PC-9 (cell line): ENCODE data around the gene LRRC26. TPM values are rescaled to one million over a fixed set of nuclear protein-coding genes. Genes with fewer than 3 reads are reported as not detected.

Experiments used
- BruUV-seq: library from RNA; stranded (reverse); fragments of 400-500 nt; replicated peaks from 2 replicates; lab custom pipeline; 2021; lab: Mats Ljungman, UMichigan
- CTCF ChIA-PET: fragments of 300-600 bp; sonication (Branson Sonifier 250); formaldehyde crosslinking; loops from one replicate; lab custom pipeline; 2022; ENCODE audit warnings: antibody characterized with exemption; lab: Charles Lee
- POLR2A ChIA-PET: fragments of 300-600 bp; sonication (Branson Sonifier 250); formaldehyde crosslinking; loops from one replicate; lab custom pipeline; 2022; ENCODE audit warnings: antibody characterized with exemption; ENCODE audit not compliant: unreplicated experiment; lab: Charles Lee
- DNase-seq, 2 experiments: peaks; one replicate each; pipeline versions ENCODE4 v3.0.0 to v3.0.0-alpha.2; 2015 to 2022; ENCODE audit warnings: mixed read lengths in 1 of 2
- H2AFZ ChIP-seq: fragments of 200-600 bp; sonication (generic); 2 replicates; pipeline ENCODE4 v1.8.1; 2017; ENCODE audit warnings: antibody characterized with exemption
- H3F3A ChIP-seq: fragments of 200-600 bp; sonication (generic); 2 replicates; pipeline ENCODE4 v1.8.1; 2017; ENCODE audit warnings: antibody characterized with exemption, mild to moderate bottlenecking, low read depth; ENCODE audit not compliant: insufficient read depth
- H3K27ac ChIP-seq: fragments of 200-600 bp; sonication (generic); 2 replicates; pipeline ENCODE4 v1.6.1; 2016; ENCODE audit warnings: mixed run types
- H3K27me3 ChIP-seq: fragments of 200-600 bp; sonication (generic); 2 replicates; pipeline ENCODE4 v1.6.1; 2016; ENCODE audit warnings: low read depth, mixed run types; ENCODE audit not compliant: insufficient read depth
- H3K36me3 ChIP-seq: fragments of 200-600 bp; sonication (generic); 2 replicates; pipeline ENCODE4 v1.6.1; 2016; ENCODE audit warnings: low read depth, mixed run types
- H3K4me1 ChIP-seq: fragments of 200-600 bp; sonication (generic); replicated peaks from 2 replicates; pipeline ENCODE4 v1.6.1; 2016; ENCODE audit warnings: mixed run types; ENCODE audit not compliant: insufficient read depth
- H3K4me2 ChIP-seq: fragments of 200-600 bp; sonication (generic); 2 replicates; pipeline ENCODE4 v1.6.1; 2017; ENCODE audit warnings: mixed run types
- H3K4me3 ChIP-seq: fragments of 200-600 bp; sonication (generic); 2 replicates; pipeline ENCODE4 v1.6.1; 2016; ENCODE audit warnings: mixed run types
- H3K79me2 ChIP-seq: fragments of 200-600 bp; sonication (generic); 2 replicates; pipeline ENCODE4 v1.6.1; 2017; ENCODE audit warnings: low read depth, mixed run types
- H3K9me2 ChIP-seq: fragments of 200-600 bp; sonication (generic); 2 replicates; pipeline ENCODE4 v1.8.1; 2017; ENCODE audit warnings: mild to moderate bottlenecking; ENCODE audit not compliant: insufficient read depth
- H3K9me3 ChIP-seq: fragments of 200-600 bp; sonication (generic); 2 replicates; pipeline ENCODE4 v1.8.1; 2016; ENCODE audit warnings: low read depth; ENCODE audit not compliant: insufficient read depth
- H4K20me1 ChIP-seq: fragments of 200-600 bp; sonication (generic); 2 replicates; pipeline ENCODE4 v1.8.1; 2017; ENCODE audit not compliant: insufficient read depth
- CTCF ChIP-seq: fragments of 200-600 bp; sonication (generic); conservative IDR thresholded peaks from 2 replicates; pipeline ENCODE4 v1.6.1; 2017; ENCODE audit warnings: mixed run types, antibody characterized with exemption, mild to moderate bottlenecking, moderate library complexity
- EZH2 ChIP-seq: fragments of 200-600 bp; sonication (generic); IDR thresholded peaks from 2 replicates; pipeline ENCODE4 v1.8.0; 2017; ENCODE audit warnings: antibody characterized with exemption, low read depth
- intact Hi-C: fragments of 100-400 bp; cut with micrococcal nuclease; formaldehyde crosslinking; loops from one replicate; pipeline ENCODE4 v1.10.0; 2022; ENCODE audit not compliant: unreplicated experiment
- total RNA-seq: library from RNA; stranded (reverse); gene quantifications from 2 replicates; pipeline ENCODE4 v1.2.3, GENCODE V29; 2021

LRRC26 gene
- total RNA-seq, 1 experiment from 2014 or later, result 2.3 TPM

DNA sequence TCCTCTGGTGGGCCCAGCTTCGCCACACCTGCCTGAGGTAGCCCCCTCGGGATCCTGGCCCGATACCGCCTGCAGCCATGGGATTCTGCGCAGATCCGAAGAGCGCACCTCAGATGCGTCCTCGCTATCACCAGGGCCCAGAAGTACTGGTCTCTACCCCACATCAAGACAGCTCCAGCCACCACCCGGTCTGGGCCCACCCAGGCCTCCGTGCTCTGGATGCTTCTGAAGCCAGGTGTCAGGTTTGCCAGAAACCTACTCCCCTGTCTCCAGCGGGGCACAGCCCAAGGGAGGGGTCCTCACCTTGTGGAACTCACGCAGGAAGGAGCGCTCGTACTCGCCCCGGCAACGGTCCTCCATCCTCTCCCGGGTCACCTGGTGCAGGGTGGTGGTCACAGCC is 16.1 kb upstream of the LRRC26 start:
- Histone ChIP-seq H3K9me2 (no peaks in the 10 kb centered on the region), H3K36me3 (no peaks in the 10 kb centered on the region), H3F3A (peaks cover 18% of the 10 kb centered on the region), H3K4me2 (no peak overlapping the region), H2AFZ (no peak overlapping the region), H3K27me3 (no peaks in the 10 kb centered on the region), H3K4me3 (no peak overlapping the region), H3K27ac (no peak overlapping the region), H3K4me1 (peaks cover 32% of the 10 kb centered on the region), H3K79me2 (peaks cover 30% of the 10 kb centered on the region), H3K9me3 (no peaks in the 10 kb centered on the region), H4K20me1 (peaks cover 11% of the 10 kb centered on the region)
- POLR2A ChIA-PET, result no interaction called here
- CTCF ChIA-PET, result no interaction called here
- TF ChIP-seq EZH2 (no peak), CTCF (no peak)
- DNase-seq, result no peak
- BruUV-seq, result no TSS peak
- intact Hi-C loops, result no loop called here

DNA sequence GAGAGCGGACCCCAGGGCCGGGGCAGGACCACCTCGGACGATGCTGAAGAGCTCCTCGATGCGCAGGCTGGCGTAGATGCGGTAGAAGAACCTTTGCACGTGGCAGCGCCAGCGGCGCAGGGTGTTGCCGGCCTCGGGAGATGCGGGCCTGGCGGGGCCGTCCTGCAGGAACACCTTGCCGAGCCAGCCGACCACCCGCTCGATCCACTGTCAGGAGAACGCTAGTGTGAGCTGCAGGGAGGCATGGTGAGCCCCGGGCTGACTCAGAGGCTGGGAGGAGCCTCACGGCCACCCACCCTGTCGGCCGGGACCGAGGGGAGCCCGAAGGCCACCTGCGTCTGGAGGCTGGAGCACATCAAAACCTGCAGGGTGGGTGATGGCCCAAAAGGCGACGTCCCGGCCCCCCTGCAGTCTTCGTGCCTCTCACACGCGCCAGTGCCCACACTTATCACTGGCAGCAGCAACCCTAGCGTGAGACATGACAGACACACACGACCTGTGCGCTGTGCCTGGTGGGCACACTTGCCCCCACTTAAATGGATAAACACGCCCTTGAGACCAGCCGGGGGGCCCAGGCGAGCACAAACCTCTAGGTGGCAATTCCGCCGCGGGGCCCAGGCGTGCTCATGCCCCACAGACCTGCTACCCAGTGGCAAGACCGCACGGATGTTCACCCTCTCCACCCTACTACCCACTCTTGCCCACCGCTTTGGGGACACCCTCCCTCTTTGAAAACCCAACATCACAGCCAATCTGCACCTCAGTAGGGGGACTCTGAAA is 15.2 kb upstream of the LRRC26 start:
- ChIA-PET POLR2A (no interaction called here), CTCF (no interaction called here)
- H3K79me2 ChIP-seq, result peaks cover 28% of the 10 kb centered on the region
- no peak overlapping the region for H3K27ac ChIP-seq
- no peak overlapping the region for H3K4me2 ChIP-seq
- no peaks in the 10 kb centered on the region for H3K9me2 ChIP-seq
- peaks cover 8% of the 10 kb centered on the region for H4K20me1 ChIP-seq
- no peaks in the 10 kb centered on the region for H3K9me3 ChIP-seq
- TF ChIP-seq CTCF, result no peak
- TF ChIP-seq EZH2, result no peak
- H3K36me3 ChIP-seq, result no peaks in the 10 kb centered on the region
- no peaks in the 10 kb centered on the region for H3K27me3 ChIP-seq
- peaks cover 23% of the 10 kb centered on the region for H3K4me1 ChIP-seq
- peaks cover 16% of the 10 kb centered on the region for H3F3A ChIP-seq
- no TSS peak for BruUV-seq
- intact Hi-C loops, result no loop called here
- no peak overlapping the region for H3K4me3 ChIP-seq
- H2AFZ ChIP-seq, result no peak overlapping the region
- no peak for DNase-seq

DNA sequence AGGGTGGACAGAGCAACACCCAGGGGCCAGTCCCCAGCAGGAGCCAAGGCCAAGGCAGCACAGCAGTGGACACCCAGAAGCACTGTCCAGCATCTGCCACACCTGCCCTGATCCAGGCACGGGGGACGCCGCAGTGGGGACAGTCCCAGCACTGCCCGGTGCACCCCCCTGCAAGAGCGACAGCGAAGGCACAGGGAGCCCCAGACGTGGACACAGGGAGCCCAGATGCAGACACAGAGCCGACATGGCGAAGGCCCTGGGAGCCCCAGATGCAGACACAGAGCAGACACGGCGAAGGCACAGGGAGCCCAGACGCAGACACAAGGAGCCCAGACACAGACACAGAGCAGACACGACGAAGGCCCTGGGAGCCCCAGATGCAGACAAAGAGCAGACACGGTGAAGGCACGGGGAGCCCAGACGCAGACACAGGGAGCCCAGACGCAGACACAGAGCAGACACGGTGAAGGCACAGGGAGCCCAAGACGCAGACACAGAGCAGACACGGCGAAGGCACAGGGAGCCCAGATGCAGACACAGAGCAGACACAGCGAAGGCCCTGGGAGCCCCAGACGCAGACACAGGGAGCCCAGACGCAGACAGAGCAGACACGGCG is 14.2 kb upstream of the LRRC26 start:
- ChIA-PET CTCF (no interaction called here), POLR2A (no interaction called here)
- Histone ChIP-seq H3K27ac (no peak overlapping the region), H3K79me2 (peaks cover 22% of the 10 kb centered on the region), H4K20me1 (no peaks in the 10 kb centered on the region), H3K9me2 (no peaks in the 10 kb centered on the region), H3K27me3 (no peaks in the 10 kb centered on the region), H2AFZ (no peak overlapping the region), H3K36me3 (no peaks in the 10 kb centered on the region), H3K4me1 (peaks cover 14% of the 10 kb centered on the region), H3F3A (peaks cover 6% of the 10 kb centered on the region; the same call in 1 of the 2 replicates), H3K4me3 (no peak overlapping the region), H3K9me3 (no peaks in the 10 kb centered on the region), H3K4me2 (no peak overlapping the region)
- no TSS peak for BruUV-seq
- intact Hi-C loops, result no loop called here
- TF ChIP-seq EZH2 (no peak), CTCF (no peak)
- no peak for DNase-seq
